Prostate gland (tissue), 2 donors: Measurements from ENCODE around the gene ZNF385B.

Experiments
- POLR2A ChIP-seq: fragments of 450-650 bp; IDR thresholded peaks from one replicate; pipeline ENCODE4 v1.6.1; 2016; ENCODE audit warnings: antibody characterized with exemption, mild to moderate bottlenecking
- POLR2AphosphoS5 ChIP-seq: sonication (generic); formaldehyde crosslinking; IDR thresholded peaks from one replicate; pipeline ENCODE4 v1.6.1; 2017; ENCODE audit warnings: antibody characterized with exemption
- TF ChIP-seq, protein P1 (sequence below), 4 experiments: fragments of 200-600 bp in 2 of 4; fragments of 450-650 bp in 2 of 4; sonication (generic) in 2 of 4; IDR thresholded peaks; 1 replicate in 3 of 4; 2 replicates in 1 of 4; pipeline ENCODE4 v1.5.1; 2016 to 2019; ENCODE audit warnings: antibody characterized with exemption in 4 of 4, mild to moderate bottlenecking in 2 of 4, moderate library complexity in 2 of 4

DNA sequence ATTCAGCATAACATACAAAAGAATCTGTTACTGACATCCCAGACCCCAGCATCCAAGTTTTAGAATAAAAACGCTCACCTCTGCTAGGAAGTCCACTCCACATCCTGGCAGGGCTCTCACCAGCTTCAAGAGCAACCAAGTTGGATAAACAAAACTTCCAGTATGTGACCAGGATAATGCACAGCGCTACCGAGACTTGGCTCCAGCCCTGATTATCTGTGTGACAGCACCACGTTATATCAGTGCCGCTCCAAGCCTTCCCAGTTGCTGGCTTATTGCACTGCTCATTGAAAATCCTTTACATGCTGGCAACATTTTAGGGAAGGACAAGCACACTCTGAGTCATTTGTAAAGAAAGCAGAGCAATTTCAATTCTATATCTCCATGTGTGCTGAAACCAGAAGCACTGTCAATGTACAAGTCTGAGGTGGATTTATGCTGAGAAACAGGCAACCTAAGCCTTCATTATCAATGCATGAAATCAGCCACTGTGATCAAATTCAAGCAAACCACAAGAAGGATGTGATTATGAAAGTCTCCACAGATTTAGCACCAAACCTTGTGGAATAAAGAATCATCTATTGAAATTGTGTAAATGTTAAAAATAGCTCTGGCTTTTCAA, 115.7 kb downstream of the ZNF385B start:
- TF ChIP-seq, protein P1, sequence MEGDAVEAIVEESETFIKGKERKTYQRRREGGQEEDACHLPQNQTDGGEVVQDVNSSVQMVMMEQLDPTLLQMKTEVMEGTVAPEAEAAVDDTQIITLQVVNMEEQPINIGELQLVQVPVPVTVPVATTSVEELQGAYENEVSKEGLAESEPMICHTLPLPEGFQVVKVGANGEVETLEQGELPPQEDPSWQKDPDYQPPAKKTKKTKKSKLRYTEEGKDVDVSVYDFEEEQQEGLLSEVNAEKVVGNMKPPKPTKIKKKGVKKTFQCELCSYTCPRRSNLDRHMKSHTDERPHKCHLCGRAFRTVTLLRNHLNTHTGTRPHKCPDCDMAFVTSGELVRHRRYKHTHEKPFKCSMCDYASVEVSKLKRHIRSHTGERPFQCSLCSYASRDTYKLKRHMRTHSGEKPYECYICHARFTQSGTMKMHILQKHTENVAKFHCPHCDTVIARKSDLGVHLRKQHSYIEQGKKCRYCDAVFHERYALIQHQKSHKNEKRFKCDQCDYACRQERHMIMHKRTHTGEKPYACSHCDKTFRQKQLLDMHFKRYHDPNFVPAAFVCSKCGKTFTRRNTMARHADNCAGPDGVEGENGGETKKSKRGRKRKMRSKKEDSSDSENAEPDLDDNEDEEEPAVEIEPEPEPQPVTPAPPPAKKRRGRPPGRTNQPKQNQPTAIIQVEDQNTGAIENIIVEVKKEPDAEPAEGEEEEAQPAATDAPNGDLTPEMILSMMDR (IDR thresholded peaks at IDR 0.05): no peak
- no peak for TF ChIP-seq POLR2AphosphoS5
- no peak for TF ChIP-seq POLR2A
